ENCODE data around the gene RRAGD. TPM values are rescaled to one million over a fixed set of nuclear protein-coding genes. Genes with fewer than 3 reads are reported as not detected.

The RRAGD gene
- total RNA-seq, 1 donor from 2014 or later: 8.0 TPM

DNA sequence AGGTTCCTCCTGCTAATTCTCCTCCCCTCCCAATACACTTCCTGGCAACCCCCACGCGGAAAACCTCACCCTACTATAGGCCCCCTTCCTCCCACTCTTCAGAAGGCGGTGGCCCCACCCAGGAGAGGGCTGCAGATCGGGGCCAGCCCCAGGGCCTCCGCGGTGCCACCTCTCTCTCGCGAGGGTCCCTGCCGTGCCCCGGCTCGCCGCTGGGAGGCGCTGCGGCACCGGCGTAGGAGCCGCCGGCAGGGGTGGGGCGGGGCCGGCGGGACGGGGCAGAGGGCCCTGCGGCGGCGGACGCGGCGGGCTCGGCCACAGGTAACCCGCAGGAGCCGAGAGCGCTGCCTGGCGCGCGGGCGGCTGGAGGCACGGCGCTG is 20.8 kb upstream of the RRAGD start, which contains the start of gene ANKRD6:
TSS of gene ANKRD6 (plus strand) at position 278 of the 377 bp plus-strand sequence. CDS start 133,825 bp downstream, outside the sequence.
- TF ChIP-seq, protein P1, sequence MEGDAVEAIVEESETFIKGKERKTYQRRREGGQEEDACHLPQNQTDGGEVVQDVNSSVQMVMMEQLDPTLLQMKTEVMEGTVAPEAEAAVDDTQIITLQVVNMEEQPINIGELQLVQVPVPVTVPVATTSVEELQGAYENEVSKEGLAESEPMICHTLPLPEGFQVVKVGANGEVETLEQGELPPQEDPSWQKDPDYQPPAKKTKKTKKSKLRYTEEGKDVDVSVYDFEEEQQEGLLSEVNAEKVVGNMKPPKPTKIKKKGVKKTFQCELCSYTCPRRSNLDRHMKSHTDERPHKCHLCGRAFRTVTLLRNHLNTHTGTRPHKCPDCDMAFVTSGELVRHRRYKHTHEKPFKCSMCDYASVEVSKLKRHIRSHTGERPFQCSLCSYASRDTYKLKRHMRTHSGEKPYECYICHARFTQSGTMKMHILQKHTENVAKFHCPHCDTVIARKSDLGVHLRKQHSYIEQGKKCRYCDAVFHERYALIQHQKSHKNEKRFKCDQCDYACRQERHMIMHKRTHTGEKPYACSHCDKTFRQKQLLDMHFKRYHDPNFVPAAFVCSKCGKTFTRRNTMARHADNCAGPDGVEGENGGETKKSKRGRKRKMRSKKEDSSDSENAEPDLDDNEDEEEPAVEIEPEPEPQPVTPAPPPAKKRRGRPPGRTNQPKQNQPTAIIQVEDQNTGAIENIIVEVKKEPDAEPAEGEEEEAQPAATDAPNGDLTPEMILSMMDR (IDR thresholded peaks at IDR 0.05; ENCODE audit: unreplicated experiment): peak; percentile 91
- H3K27ac Mint-ChIP-seq: peak within 1 kb of the TSS; percentile 63
- H3K36me3 Mint-ChIP-seq (ENCODE audit: insufficient read depth): no peaks in the 10 kb centered on the region
- peaks cover 26% of the 10 kb centered on the region for H3K4me1 Mint-ChIP-seq (ENCODE audit: low read depth)
- H3K9me3 Mint-ChIP-seq (ENCODE audit: low read depth): no peaks in the 10 kb centered on the region
- H3K4me3 Mint-ChIP-seq (ENCODE audit: low read depth): peak within 1 kb of the TSS; percentile 83
- peaks cover 5% of the 10 kb centered on the region for H3K27me3 Mint-ChIP-seq
- peak; percentile 92 for DNase-seq (ENCODE audit: low spot score, unreplicated experiment)

DNA sequence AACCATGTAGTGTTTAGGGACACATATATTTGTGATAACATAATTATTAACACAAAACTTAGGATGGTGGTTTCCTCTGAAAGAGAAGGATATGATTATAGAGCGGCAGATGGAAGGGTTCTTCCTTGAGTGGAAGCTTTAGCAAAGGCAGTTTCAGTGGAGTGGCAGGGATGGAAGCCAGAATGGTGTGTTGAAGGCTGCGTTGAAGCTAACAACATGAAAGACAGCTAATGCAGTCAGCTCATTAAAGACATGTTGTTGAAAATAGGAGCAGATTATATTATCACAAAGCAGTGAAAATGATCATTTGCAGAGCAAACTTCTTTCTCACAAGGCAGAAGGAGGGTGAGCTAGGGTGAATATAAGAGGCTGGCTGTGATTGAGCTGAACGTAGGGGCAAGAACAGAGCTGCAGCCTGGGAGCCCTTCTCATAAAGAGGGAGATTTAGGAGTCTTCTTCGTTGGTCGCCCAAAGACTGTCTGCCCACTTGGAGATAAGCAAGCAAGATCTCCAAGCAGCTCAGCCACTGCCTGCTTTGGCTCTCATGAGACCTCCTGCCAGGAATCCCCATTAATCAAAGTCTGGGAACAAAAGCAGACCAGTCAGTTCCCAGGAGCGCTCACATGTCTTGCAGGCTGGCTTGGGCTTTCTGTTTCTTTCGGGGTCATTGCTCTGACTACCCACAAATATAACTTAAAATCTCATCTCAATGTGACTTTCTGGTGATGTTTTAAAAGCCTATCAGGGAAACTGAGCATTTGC is 18.3 kb upstream of the RRAGD start:
- Mint-ChIP-seq H3K27ac (peak overlapping the region; percentile 67), H3K4me1 (ENCODE audit: low read depth) (peaks cover 18% of the 10 kb centered on the region), H3K36me3 (ENCODE audit: insufficient read depth) (no peaks in the 10 kb centered on the region), H3K9me3 (ENCODE audit: low read depth) (no peaks in the 10 kb centered on the region), H3K4me3 (ENCODE audit: low read depth) (no peak overlapping the region), H3K27me3 (peaks cover 5% of the 10 kb centered on the region)
- DNase-seq (ENCODE audit: low spot score, unreplicated experiment): no peak
- TF ChIP-seq, protein P1 (IDR thresholded peaks at IDR 0.05; ENCODE audit: unreplicated experiment): no peak

- no peak overlapping the region for H3K27ac Mint-ChIP-seq
- no peaks in the 10 kb centered on the region for H3K36me3 Mint-ChIP-seq (ENCODE audit: insufficient read depth)
- peaks cover 2% of the 10 kb centered on the region for H3K4me1 Mint-ChIP-seq (ENCODE audit: low read depth)
- no peak overlapping the region for H3K4me3 Mint-ChIP-seq (ENCODE audit: low read depth)
- H3K27me3 Mint-ChIP-seq: peaks cover 44% of the 10 kb centered on the region
- no peaks in the 10 kb centered on the region for H3K9me3 Mint-ChIP-seq (ENCODE audit: low read depth)
- TF ChIP-seq, protein P1 (IDR thresholded peaks at IDR 0.05; ENCODE audit: unreplicated experiment): no peak
- DNase-seq (ENCODE audit: low spot score, unreplicated experiment): no peak
Observed at GRCh38 chr6:89416796-89417195, 4.7 kb upstream of the RRAGD start.

DNA sequence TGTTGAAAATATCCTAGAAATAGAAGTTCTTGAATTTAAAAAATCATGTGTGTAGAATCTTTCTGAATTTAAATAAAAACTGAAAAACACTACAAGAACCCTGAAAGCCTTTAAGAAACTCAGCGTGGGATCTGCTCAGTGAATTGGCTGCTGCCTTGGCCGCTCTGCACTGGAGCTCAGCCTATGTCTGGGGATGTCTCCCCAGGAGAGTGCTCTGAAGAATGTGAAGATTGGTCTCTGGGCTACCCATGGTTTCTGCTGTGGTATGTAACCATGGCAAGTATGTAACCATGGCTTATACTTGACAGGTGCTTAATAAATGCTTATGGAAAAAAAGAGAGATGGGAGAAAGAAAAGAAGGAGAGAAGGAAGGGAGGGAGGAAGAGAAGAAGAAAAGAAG is 3.1 kb upstream of the RRAGD start:
- TF ChIP-seq, protein P1 (IDR thresholded peaks at IDR 0.05; ENCODE audit: unreplicated experiment): no peak
- H3K27ac Mint-ChIP-seq: no peak overlapping the region
- H3K4me3 Mint-ChIP-seq (ENCODE audit: low read depth): no peak overlapping the region
- H3K4me1 Mint-ChIP-seq (ENCODE audit: low read depth): peaks cover 6% of the 10 kb centered on the region
- no peaks in the 10 kb centered on the region for H3K36me3 Mint-ChIP-seq (ENCODE audit: insufficient read depth)
- DNase-seq (ENCODE audit: low spot score, unreplicated experiment): no peak
- peaks cover 53% of the 10 kb centered on the region for H3K27me3 Mint-ChIP-seq
- H3K9me3 Mint-ChIP-seq (ENCODE audit: low read depth): no peaks in the 10 kb centered on the region

DNA sequence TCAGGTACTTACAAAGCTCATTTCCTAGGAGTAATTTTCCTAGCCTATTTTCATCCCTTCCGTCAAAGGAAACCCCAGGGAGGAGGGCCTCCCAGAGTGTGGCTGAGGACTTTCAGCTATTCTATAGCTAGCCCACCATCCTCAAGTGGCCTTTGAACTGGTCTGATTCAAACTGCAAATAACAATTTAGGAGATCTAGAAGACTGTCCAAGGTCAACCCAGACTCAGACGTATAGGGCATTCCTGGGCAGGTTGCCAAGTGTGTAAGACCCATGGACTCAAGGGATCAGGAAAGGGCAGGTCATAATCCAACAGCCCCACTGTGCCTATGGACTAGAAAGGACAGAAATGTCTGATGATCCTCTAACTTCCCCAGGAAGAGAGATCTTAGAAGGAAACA is 2.1 kb upstream of the RRAGD start:
- TF ChIP-seq, protein P1 (IDR thresholded peaks at IDR 0.05; ENCODE audit: unreplicated experiment): no peak
- no peak for DNase-seq (ENCODE audit: low spot score, unreplicated experiment)
- Mint-ChIP-seq H3K9me3 (ENCODE audit: low read depth) (no peaks in the 10 kb centered on the region), H3K36me3 (ENCODE audit: insufficient read depth) (no peaks in the 10 kb centered on the region), H3K27ac (no peak overlapping the region), H3K4me1 (ENCODE audit: low read depth) (peaks cover 6% of the 10 kb centered on the region), H3K4me3 (ENCODE audit: low read depth) (no peak overlapping the region), H3K27me3 (peaks cover 59% of the 10 kb centered on the region)

All from progenitor cell of endocrine pancreas (in vitro differentiated cells).